H1 (cell line): ENCODE measurements around the gene L3MBTL4. TPM values are rescaled to one million over a fixed set of nuclear protein-coding genes. Genes with fewer than 3 reads are reported as not detected.

Experiments
- CTCF ChIA-PET: fragments of 300-600 bp; sonication (Branson Sonifier 250); formaldehyde crosslinking; loops from one replicate; lab custom pipeline; 2021; ENCODE audit not compliant: partially characterized antibody; lab: Charles Lee
- POLR2A ChIA-PET: fragments of 300-600 bp; sonication (Branson Sonifier 250); formaldehyde crosslinking; loops from one replicate; lab custom pipeline; 2021; ENCODE audit warnings: inconsistent platforms; ENCODE audit not compliant: partially characterized antibody; lab: Charles Lee
- DNase-seq, 2 experiments: peaks; one replicate each; pipeline versions ENCODE4 v3.0.0 to v3.0.0-alpha.2; 2010 to 2022; ENCODE audit warnings: low spot score in 2 of 2, low read depth in 1 of 2, mixed read lengths in 1 of 2
- FAIRE-seq: peaks from 2 replicates; lab custom pipeline; 2011; peaks lifted over from hg19 to GRCh38; lab: Jason Lieb, UNC
- H2AFZ ChIP-seq: 2 replicates; pipeline ENCODE4 v1.8.1; 2012; ENCODE audit warnings: low read length, inconsistent platforms
- H2AK5ac ChIP-seq: 2 replicates; pipeline ENCODE4 v1.6.1; 2013; ENCODE audit warnings: low read depth, low read length
- H2BK120ac ChIP-seq: replicated peaks from 2 replicates; pipeline ENCODE3; 2013; ENCODE audit warnings: low read depth, low read length, inconsistent platforms
- H2BK12ac ChIP-seq: 2 replicates; pipeline ENCODE4 v1.6.1; 2013; ENCODE audit warnings: low read depth, low read length
- H2BK15ac ChIP-seq: 2 replicates; pipeline ENCODE4 v1.6.1; 2013; ENCODE audit warnings: low read length
- H2BK20ac ChIP-seq: 2 replicates; pipeline ENCODE4 v1.6.1; 2013; ENCODE audit warnings: low read length
- H2BK5ac ChIP-seq: 2 replicates; pipeline ENCODE4 v1.6.1; 2013; ENCODE audit warnings: low read depth, low read length
- H3K14ac ChIP-seq: 2 replicates; pipeline ENCODE4 v1.6.1; 2013; ENCODE audit warnings: inconsistent platforms; ENCODE audit not compliant: insufficient read length
- H3K18ac ChIP-seq: 2 replicates; pipeline ENCODE4 v1.6.1; 2013; ENCODE audit warnings: low read length; ENCODE audit errors: extremely low read depth
- H3K23ac ChIP-seq: 2 replicates; pipeline ENCODE4 v1.6.1; 2013; ENCODE audit warnings: inconsistent platforms; ENCODE audit not compliant: insufficient read length
- H3K23me2 ChIP-seq: 2 replicates; pipeline ENCODE4 v1.6.1; 2013; ENCODE audit warnings: low read depth, low read length
- H3K27ac ChIP-seq: 2 replicates; pipeline ENCODE4 v1.6.1; 2011; ENCODE audit warnings: low read depth, low read length, inconsistent platforms
- H3K27me3 ChIP-seq, 4 experiments: replicated peaks in 1 of 4; 1 replicate in 1 of 4; 2 replicates in 3 of 4; pipeline versions ENCODE4 v1.6.1 to v1.8.1; 2011 to 2013; ENCODE audit warnings: low read length in 3 of 4, mild to moderate bottlenecking in 3 of 4, inconsistent platforms in 2 of 4, mixed read lengths in 2 of 4, moderate library complexity in 1 of 4; ENCODE audit not compliant: control insufficient read depth in 3 of 4, insufficient read depth in 3 of 4; ENCODE audit errors: extremely low read depth in 1 of 4
- H3K36me3 ChIP-seq, 4 experiments: 2 replicates each; pipeline versions ENCODE4 v1.6.1 to v1.8.1; 2011 to 2013; ENCODE audit warnings: mild to moderate bottlenecking in 4 of 4, low read length in 3 of 4, moderate library complexity in 2 of 4, control low read depth in 1 of 4, inconsistent platforms in 1 of 4; ENCODE audit not compliant: insufficient read depth in 4 of 4, control insufficient read depth in 2 of 4
- H3K4ac ChIP-seq: replicated peaks from 2 replicates; pipeline ENCODE3; 2013; ENCODE audit warnings: low read length, low read depth, mixed read lengths, inconsistent platforms; ENCODE audit not compliant: insufficient read length
- H3K4me1 ChIP-seq, 4 experiments: replicated peaks in 1 of 4; 1 replicate in 1 of 4; 2 replicates in 3 of 4; pipeline versions ENCODE4 v1.6.1 to v1.8.1; 2011 to 2013; ENCODE audit warnings: low read length in 3 of 4, inconsistent platforms in 2 of 4, mixed read lengths in 1 of 4; ENCODE audit not compliant: insufficient read depth in 4 of 4, control insufficient read depth in 3 of 4
- H3K4me2 ChIP-seq, 2 experiments: 2 replicates each; pipeline versions ENCODE4 v1.6.1 to v1.8.1; 2011 to 2013; ENCODE audit warnings: low read depth in 2 of 2, low read length in 2 of 2, control low read depth in 1 of 2, inconsistent platforms in 1 of 2, mild to moderate bottlenecking in 1 of 2; ENCODE audit not compliant: insufficient read depth in 1 of 2
- H3K4me3 ChIP-seq, 4 experiments: fragments of 200-600, 300-600 bp in 1 of 4; sonication (generic), shearing (Covaris generic), sonication (Bioruptor Twin) in 1 of 4; 2 replicates each; pipeline versions ENCODE4 v1.5.1 to v1.8.1; 2011 to 2016; ENCODE audit warnings: low read length in 4 of 4, low read depth in 3 of 4, control low read depth in 2 of 4, inconsistent platforms in 2 of 4, mild to moderate bottlenecking in 2 of 4, mixed read lengths in 1 of 4, moderate library complexity in 1 of 4; ENCODE audit not compliant: insufficient read depth in 2 of 4; ENCODE audit errors: extremely low read depth in 1 of 4
- H3K56ac ChIP-seq: replicated peaks from 2 replicates; pipeline ENCODE3; 2013; ENCODE audit warnings: low read depth, mild to moderate bottlenecking, mixed read lengths, low read length, inconsistent platforms; ENCODE audit not compliant: insufficient read length
- H3K79me1 ChIP-seq: 2 replicates; pipeline ENCODE4 v1.6.1; 2013; ENCODE audit warnings: low read depth, low read length, control low read depth
- H3K79me2 ChIP-seq, 2 experiments: 2 replicates each; pipeline versions ENCODE4 v1.6.1 to v1.8.1; 2012 to 2013; ENCODE audit warnings: low read length in 2 of 2, mild to moderate bottlenecking in 2 of 2, inconsistent platforms in 1 of 2; ENCODE audit not compliant: insufficient read depth in 2 of 2, control insufficient read depth in 1 of 2
- H3K9ac ChIP-seq, 4 experiments: replicated peaks in 1 of 4; 1 replicate in 1 of 4; 2 replicates in 3 of 4; pipeline versions ENCODE4 v1.6.1 to v1.8.1; 2011 to 2013; ENCODE audit warnings: low read depth in 3 of 4, low read length in 3 of 4, control low read depth in 2 of 4, mild to moderate bottlenecking in 2 of 4, moderate library complexity in 2 of 4, inconsistent platforms in 1 of 4; ENCODE audit errors: extremely low read depth in 1 of 4
- H3K9me3 ChIP-seq, 2 experiments: 2 replicates each; pipeline versions ENCODE4 v1.6.1 to v1.8.1; 2012 to 2013; ENCODE audit warnings: mild to moderate bottlenecking in 2 of 2, moderate library complexity in 2 of 2, control low read depth in 1 of 2, inconsistent platforms in 1 of 2, low read depth in 1 of 2, low read length in 1 of 2, mixed read lengths in 1 of 2; ENCODE audit not compliant: insufficient read depth in 2 of 2
- H4K20me1 ChIP-seq, 2 experiments: replicated peaks in 1 of 2; 2 replicates each; pipeline versions ENCODE3 to v1.8.1; 2011 to 2013; ENCODE audit warnings: inconsistent platforms in 2 of 2, low read length in 2 of 2, mild to moderate bottlenecking in 1 of 2; ENCODE audit not compliant: insufficient read depth in 2 of 2, control insufficient read depth in 1 of 2
- H4K5ac ChIP-seq: 2 replicates; pipeline ENCODE4 v1.6.1; 2013; ENCODE audit warnings: low read length, low read depth, mixed read lengths, inconsistent platforms; ENCODE audit not compliant: insufficient read length
- H4K8ac ChIP-seq: 2 replicates; pipeline ENCODE4 v1.8.0; 2013; ENCODE audit warnings: mild to moderate bottlenecking, moderate library complexity, low read length, inconsistent platforms; ENCODE audit not compliant: insufficient read depth; ENCODE audit errors: extremely low read depth
- H4K91ac ChIP-seq: replicated peaks from 2 replicates; pipeline ENCODE3; 2013; ENCODE audit warnings: low read length, mixed read lengths, inconsistent platforms; ENCODE audit not compliant: insufficient read length
- CHD2 ChIP-seq: IDR thresholded peaks from 2 replicates; pipeline ENCODE4 v1.6.1; 2012; ENCODE audit warnings: low read length, improper control_type of control experiment
- CTBP2 ChIP-seq: IDR thresholded peaks from 2 replicates; pipeline ENCODE4 v1.7.0; 2011; ENCODE audit warnings: borderline replicate concordance, mild to moderate bottlenecking, moderate library complexity, mixed read lengths, low read length; ENCODE audit not compliant: insufficient read depth, insufficient read length
- GABPA ChIP-seq: IDR thresholded peaks from 2 replicates; pipeline ENCODE4 v1.6.1; 2011; ENCODE audit warnings: mild to moderate bottlenecking, low read length, moderate library complexity, borderline replicate concordance; ENCODE audit not compliant: insufficient read depth
- JUN ChIP-seq: IDR thresholded peaks from 2 replicates; pipeline ENCODE4 v1.6.1; 2011; ENCODE audit warnings: low read depth, mild to moderate bottlenecking, improper control_type of control experiment, low read length
- POLR2AphosphoS5 ChIP-seq: IDR thresholded peaks from 2 replicates; pipeline ENCODE4 v1.6.1; 2011; ENCODE audit warnings: low read depth, low read length
- POU5F1 ChIP-seq: IDR thresholded peaks from 2 replicates; pipeline ENCODE4 v1.6.1; 2011; ENCODE audit warnings: low read depth, mild to moderate bottlenecking, low read length, moderate library complexity
- RAD21 ChIP-seq, 2 experiments: IDR thresholded peaks in 1 of 2; conservative IDR thresholded peaks in 1 of 2; 2 replicates each; pipeline ENCODE4 v1.6.1; 2011; ENCODE audit warnings: low read depth in 2 of 2, low read length in 2 of 2, improper control_type of control experiment in 1 of 2, inconsistent platforms in 1 of 2, mild to moderate bottlenecking in 1 of 2, moderate library complexity in 1 of 2
- SIX5 ChIP-seq: IDR thresholded peaks from 2 replicates; pipeline ENCODE4 v1.6.1; 2011; ENCODE audit warnings: mild to moderate bottlenecking, low read depth, low read length
- SP4 ChIP-seq: IDR thresholded peaks from 2 replicates; pipeline ENCODE4 v1.6.1; 2012; ENCODE audit warnings: low read length, inconsistent platforms
- SUZ12 ChIP-seq: fragments of 200-600 bp; sonication (generic); IDR thresholded peaks from 2 replicates; pipeline ENCODE4 v1.6.1; 2012; ENCODE audit warnings: mild to moderate bottlenecking, inconsistent platforms, low read length, moderate library complexity, mixed read lengths
- TAF1 ChIP-seq: IDR thresholded peaks from 2 replicates; pipeline ENCODE4 v1.6.1; 2011; ENCODE audit warnings: mild to moderate bottlenecking, low read depth, low read length
- YY1 ChIP-seq: IDR thresholded peaks from 2 replicates; pipeline ENCODE4 v1.6.1; 2011; ENCODE audit warnings: low read depth, mild to moderate bottlenecking, low read length
- WGBS, 2 experiments: shearing (Covaris generic) in 1 of 2; methylation state at CpG; one replicate each; pipeline versions ENCODE4 v1.1.6 to v1.1.7; 2013 to 2015; ENCODE audit warnings: low lambda C conversion rate in 2 of 2, mixed read lengths in 2 of 2, inconsistent platforms in 1 of 2, low coverage in 1 of 2, missing lambda C conversion rate in 1 of 2; ENCODE audit not compliant: insufficient replicate concordance in 2 of 2, insufficient coverage in 1 of 2, insufficient read length in 1 of 2; ENCODE audit errors: extremely low coverage in 1 of 2, missing lambda C conversion rate in 1 of 2; 5-methylcytosine and 5-hydroxymethylcytosine counted together
- polyA plus RNA-seq, 7 experiments: library from polyadenylated mRNA; depleted of rRNA in 3 of 7; stranded (reverse) in 5 of 7; unstranded in 2 of 7; fragments of >200 nt in 5 of 7; fragments of 200-250 nt in 2 of 7; gene quantifications; 1 replicate in 5 of 7; 2 replicates in 1 of 7; 4 replicates in 1 of 7; pipeline versions ENCODE4 v1.2.1 to v1.2.3, GENCODE V29; 2011 to 2013; ENCODE audit warnings: missing spikeins in 2 of 7, mixed read lengths in 2 of 7
- total RNA-seq: library from RNA; stranded (reverse); fragmentation: NEBNext Ultra II Directional; extraction: Animal tissue kit (Norgen Biotek cat#: 25700); gene quantifications from 2 replicates; pipeline ENCODE4 v1.2.1, GENCODE V29; 2021
- TF ChIP-seq, protein P1 (sequence below): IDR thresholded peaks from 2 replicates; pipeline ENCODE4 v1.6.1; 2011; ENCODE audit warnings: low read depth, mild to moderate bottlenecking, low read length; ENCODE audit not compliant: insufficient read depth

Gene L3MBTL4
- total and polyA plus RNA-seq, 2 of the 8 experiments (the other 6 are each of a cell fraction or from before 2014, with no cell fraction given), result 1.0 to 2.1 TPM

DNA sequence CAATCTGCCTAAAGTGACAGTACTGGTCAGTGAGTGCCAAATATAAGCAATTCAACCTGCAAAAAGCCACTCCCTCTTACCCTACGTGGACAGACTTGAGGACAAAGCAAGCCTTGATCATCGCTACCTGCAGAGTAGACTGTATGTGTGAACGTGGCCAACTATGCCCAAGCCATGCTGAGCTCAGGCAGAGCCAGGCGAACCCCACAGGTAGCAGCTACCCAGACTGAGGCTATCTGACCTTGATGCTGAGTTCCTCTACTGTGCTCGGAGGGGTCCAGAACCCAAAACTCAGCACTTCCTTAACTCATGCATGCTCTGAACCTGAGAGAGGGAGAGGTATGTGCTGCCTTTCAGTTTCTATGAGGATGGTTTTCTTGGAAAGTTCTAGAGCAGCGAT lies 455.9 kb downstream of the L3MBTL4 start:
- H3K79me2 ChIP-seq, result no peaks in the 10 kb centered on the region
- H3K36me3 ChIP-seq, result no peaks in the 10 kb centered on the region
- H2AFZ ChIP-seq, result no peak overlapping the region
- H3K27me3 ChIP-seq, result no peaks in the 10 kb centered on the region
- H2AK5ac ChIP-seq, result no peak overlapping the region
- no peak overlapping the region for H3K14ac ChIP-seq
- CTCF ChIA-PET, result interaction anchor here (1.5 to 1.6 kb wide), 2 partner anchors 10 to 68 kb away, joined by 3 to 4 read pairs; no protein-coding TSS in a partner anchor
- no peak overlapping the region for H2BK120ac ChIP-seq
- H3K79me1 ChIP-seq, result no peaks in the 10 kb centered on the region
- no peak overlapping the region for H3K23ac ChIP-seq
- H4K5ac ChIP-seq, result no peak overlapping the region
- 91% methylated on average over 6 of the region's 6 CpGs; no CpG with 5 or more reads in 1 of the 2 experiments for WGBS, 2 experiments
- H3K4ac ChIP-seq, result no peak overlapping the region
- DNase-seq, result no peak
- no peak for TF ChIP-seq CTBP2
- TF ChIP-seq CHD2, result no peak
- no peak for TF ChIP-seq TAF1
- no peak for TF ChIP-seq RAD21 (IDR thresholded peaks at IDR 0.05 in 1 of 2, conservative IDR thresholded peaks at IDR 0.05 in 1 of 2; ENCODE audit: low read depth in 2 of 2, low read length in 2 of 2)
- no peak for TF ChIP-seq SP4
- no peak for TF ChIP-seq POLR2AphosphoS5
- no peak for TF ChIP-seq SIX5
- TF ChIP-seq JUN, result no peak
- no peak for TF ChIP-seq SUZ12
- TF ChIP-seq POU5F1, result no peak
- TF ChIP-seq YY1, result no peak
- no peak for TF ChIP-seq GABPA
- TF ChIP-seq, protein P1, sequence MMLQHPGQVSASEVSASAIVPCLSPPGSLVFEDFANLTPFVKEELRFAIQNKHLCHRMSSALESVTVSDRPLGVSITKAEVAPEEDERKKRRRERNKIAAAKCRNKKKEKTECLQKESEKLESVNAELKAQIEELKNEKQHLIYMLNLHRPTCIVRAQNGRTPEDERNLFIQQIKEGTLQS, result no peak
- TF ChIP-seq, all 59 proteins: peak for 0
- no peaks in the 10 kb centered on the region for H3K9me3 ChIP-seq
- no peak overlapping the region for H3K9ac ChIP-seq
- H4K8ac ChIP-seq, result no peak overlapping the region
- H3K4me2 ChIP-seq, result no peak overlapping the region
- no peak overlapping the region for H2BK12ac ChIP-seq
- no peak for FAIRE-seq
- no peak overlapping the region for H3K56ac ChIP-seq
- no peak overlapping the region for H3K18ac ChIP-seq
- H3K23me2 ChIP-seq, result no peaks in the 10 kb centered on the region
- H3K4me1 ChIP-seq, result no peaks in the 10 kb centered on the region
- no peak overlapping the region for H3K4me3 ChIP-seq
- no peak overlapping the region for H2BK15ac ChIP-seq
- no peak overlapping the region for H2BK5ac ChIP-seq
- no peak overlapping the region for H3K27ac ChIP-seq
- no peak overlapping the region for H2BK20ac ChIP-seq
- no peak overlapping the region for H4K91ac ChIP-seq
- POLR2A ChIA-PET, result no interaction called here
- no peaks in the 10 kb centered on the region for H4K20me1 ChIP-seq
